Stimulated activated CD8-positive, alpha-beta memory T cell treated with anti-CD3 and anti-CD28 coated beads, Interleukin-2, amount 100 ng/mL, for 48 hours (primary cell): ENCODE results near the gene TXNRD2.
A peak's percentile ranks its signal among the peaks of the same experiment; 100 is the strongest.

Experiments
- DNase-seq, 2 donors: peaks; one replicate each; pipeline ENCODE4 v3.0.0-alpha.2; 2020; ENCODE audit warnings: low read depth in 2 of 2

TXNRD2 gene

GRCh38 chr22:19979712-19980493, 38.3 kb upstream of the TXNRD2 start:
- DNase-seq, result no peak

GRCh38 chr22:19978748-19979147, 37.1 kb upstream of the TXNRD2 start:
- DNase-seq, result no peak

GRCh38 chr22:19977296-19978243, 36.0 kb upstream of the TXNRD2 start:
- no peak for DNase-seq

GRCh38 chr22:19976671-19977070, 35.1 kb upstream of the TXNRD2 start:
- no peak for DNase-seq

- DNase-seq, result no peak
Observed at GRCh38 chr22:19975707-19976035, 34.1 kb upstream of the TXNRD2 start.

- DNase-seq, result no peak
Observed at GRCh38 chr22:19974935-19975706, 33.5 kb upstream of the TXNRD2 start.

- no peak for DNase-seq
Observed at GRCh38 chr22:19974268-19974861, 32.7 kb upstream of the TXNRD2 start.

- no peak for DNase-seq
Observed at GRCh38 chr22:19973551-19974267, 32.1 kb upstream of the TXNRD2 start.

- no peak for DNase-seq
Observed at GRCh38 chr22:19972652-19973550, 31.3 kb upstream of the TXNRD2 start.

GRCh38 chr22:19972251-19972650, 30.6 kb upstream of the TXNRD2 start:
- DNase-seq, result no peak

GRCh38 chr22:19971276-19972124, 29.9 kb upstream of the TXNRD2 start:
- DNase-seq, result no peak

GRCh38 chr22:19970479-19971275, 29.1 kb upstream of the TXNRD2 start:
- DNase-seq, result peak; percentile 71 to 72

GRCh38 chr22:19970031-19970478, 28.4 kb upstream of the TXNRD2 start:
- DNase-seq, result no peak

GRCh38 chr22:19969141-19969928, 27.7 kb upstream of the TXNRD2 start:
- no peak for DNase-seq

GRCh38 chr22:19968450-19968891, 26.9 kb upstream of the TXNRD2 start:
- DNase-seq, result no peak

- no peak for DNase-seq
Observed at GRCh38 chr22:19967850-19968449, 26.3 kb upstream of the TXNRD2 start.
